Activated T-cell treated with anti-CD3 and anti-CD28 coated beads, Interleukin-2, amount 50 U/mL, for 1 hour (primary cell): ENCODE results near the gene RNFT2.
A peak's percentile ranks its signal among the peaks of the same experiment; 100 is the strongest.

Experiments
- DNase-seq: peaks from one replicate; pipeline ENCODE4 v3.0.0-alpha.2; 2020

The RNFT2 gene

GRCh38 chr12:116880213-116880816 is 142.2 kb downstream of the RNFT2 start:
- no peak for DNase-seq

GRCh38 chr12:116880817-116881324 is 142.8 kb downstream of the RNFT2 start:
- DNase-seq: peak; percentile 47

GRCh38 chr12:116881325-116881876 is 143.3 kb downstream of the RNFT2 start, which contains the start of gene HRK:
TSS of gene HRK (minus strand) at chr12:116881441. CDS start at chr12:116881307, 134 bp downstream.
- peak; percentile 19 for DNase-seq

- no peak for DNase-seq
Observed at GRCh38 chr12:116881877-116882507, 143.9 kb downstream of the RNFT2 start.

- no peak for DNase-seq
Observed at GRCh38 chr12:116882742-116883141, 144.6 kb downstream of the RNFT2 start.

GRCh38 chr12:116884871-116885270 is 146.8 kb downstream of the RNFT2 start:
- DNase-seq: no peak

- DNase-seq: no peak
Observed at GRCh38 chr12:116885491-116885890, 147.4 kb downstream of the RNFT2 start.

GRCh38 chr12:116887244-116887643 is 149.1 kb downstream of the RNFT2 start:
- no peak for DNase-seq

- DNase-seq: no peak
Observed at GRCh38 chr12:116887897-116888296, 149.8 kb downstream of the RNFT2 start.

GRCh38 chr12:116890330-116890729 is 152.2 kb downstream of the RNFT2 start:
- no peak for DNase-seq

- DNase-seq: no peak
Observed at GRCh38 chr12:116891019-116891418, 152.9 kb downstream of the RNFT2 start.

- DNase-seq: no peak
Observed at GRCh38 chr12:116892349-116893140, 154.4 kb downstream of the RNFT2 start.

GRCh38 chr12:116894913-116895312 is 156.8 kb downstream of the RNFT2 start:
- no peak for DNase-seq

GRCh38 chr12:116896411-116896924 is 158.4 kb downstream of the RNFT2 start:
- no peak for DNase-seq

- DNase-seq: no peak
Observed at GRCh38 chr12:116897476-116897875, 159.4 kb downstream of the RNFT2 start.

GRCh38 chr12:116898669-116899068 is 160.6 kb downstream of the RNFT2 start:
- no peak for DNase-seq

GRCh38 chr12:116901612-116902011 is 163.5 kb downstream of the RNFT2 start:
- DNase-seq: no peak
